Subcutaneous adipose tissue (tissue), 4 donors: ENCODE results near the gene ZNF385C. TPM values are rescaled to one million over a fixed set of nuclear protein-coding genes. Genes with fewer than 3 reads are reported as not detected.

ENCODE experiments used
- CTCF ChIP-seq: fragments of 450-650 bp; IDR thresholded peaks from one replicate; pipeline ENCODE4 v1.5.1; 2016; ENCODE audit warnings: low read depth, mild to moderate bottlenecking, control low read depth, antibody characterized with exemption, moderate library complexity
- total RNA-seq, 4 donors: library from RNA; depleted of rRNA; stranded (reverse); fragments of >200 nt; gene quantifications; one replicate each; pipeline ENCODE4 v1.1.0, GENCODE V29; 2016

ZNF385C gene
- total RNA-seq, 4 donors from 2014 or later: 0.22 to 0.49 TPM; not detected in 2

GRCh38 chr17:42116705-42117396 is 18.6 kb upstream of the ZNF385C start:
- TF ChIP-seq CTCF: no peak

- TF ChIP-seq CTCF: no peak
These were observed 15.8 kb upstream of the ZNF385C start for GRCh38 chr17:42114118-42114517.

GRCh38 chr17:42113293-42114069 is 15.2 kb upstream of the ZNF385C start:
- TF ChIP-seq CTCF: no peak

- TF ChIP-seq CTCF: no peak
These were observed 14.4 kb upstream of the ZNF385C start, which contains the start of gene DHX58 for GRCh38 chr17:42112552-42113176. Gene DHX58 (minus strand): TSS chr17:42112714. CDS start chr17:42111892, 822 bp downstream.

GRCh38 chr17:42111871-42112551 is 13.7 kb upstream of the ZNF385C start:
- TF ChIP-seq CTCF: no peak

GRCh38 chr17:42111265-42111636 is 13.0 kb upstream of the ZNF385C start:
- no peak for TF ChIP-seq CTCF
